GM12878 (cell line): ENCODE measurements around the gene PTGFRN. TPM values are rescaled to one million over a fixed set of nuclear protein-coding genes. Genes with fewer than 3 reads are reported as not detected.

Source experiments
- ATAC-seq: fragments of 200-7000 bp; cut with Tn5 transposase; 3 replicates; pipeline ENCODE4 v1.9.1; 2020; ENCODE audit warnings: mild to moderate bottlenecking, moderate library complexity
- BruUV-seq: library from RNA; stranded (reverse); fragments of 400-500 nt; replicated peaks from 2 replicates; lab custom pipeline; 2021; lab: Mats Ljungman, UMichigan
- CTCF ChIA-PET: fragments of 300-600 bp; sonication (Branson Sonifier 250); formaldehyde crosslinking; extraction: SDS; loops from one replicate; lab custom pipeline; 2021; ENCODE audit warnings: inconsistent platforms; lab: Yijun Ruan, JAX
- POLR2A ChIA-PET: fragments of 350-600 bp; formaldehyde crosslinking; extraction: SDS; loops from one replicate; lab custom pipeline; 2021; ENCODE audit warnings: inconsistent platforms; lab: Charles Lee
- RAD21 ChIA-PET: fragments of 300-600 bp; sonication (Branson Sonifier 250); formaldehyde crosslinking; loops from one replicate; lab custom pipeline; 2023; ENCODE audit warnings: antibody characterized with exemption; ENCODE audit not compliant: unreplicated experiment; lab: Charles Lee
- SMC1A ChIA-PET: fragments of 300-600 bp; sonication (Branson Sonifier 250); formaldehyde crosslinking; loops from one replicate; lab custom pipeline; 2023; ENCODE audit not compliant: unreplicated experiment, uncharacterized antibody; lab: Charles Lee
- DNase-seq: peaks from one replicate; pipeline ENCODE4 v3.0.0-alpha.2; 2011; ENCODE audit warnings: low read depth, low spot score
- FAIRE-seq: peaks from 3 replicates; lab custom pipeline; 2011; peaks lifted over from hg19 to GRCh38; lab: Jason Lieb, UNC
- H2AFZ ChIP-seq: 2 replicates; pipeline ENCODE4 v1.6.0; 2011; ENCODE audit warnings: low read depth, low read length, control low read depth; ENCODE audit not compliant: control insufficient read depth
- H3K27ac ChIP-seq: 2 replicates; pipeline ENCODE4 v1.5.1; 2011; ENCODE audit warnings: control low read depth; ENCODE audit not compliant: control insufficient read depth, insufficient read depth
- H3K27me3 ChIP-seq, 2 experiments: replicated peaks in 1 of 2; 2 replicates each; pipeline versions ENCODE4 v1.6.0 to v1.6.1; 2011; ENCODE audit warnings: low read length in 1 of 2; ENCODE audit not compliant: control insufficient read depth in 2 of 2, insufficient read depth in 2 of 2
- H3K36me3 ChIP-seq, 2 experiments: 2 replicates each; pipeline ENCODE4 v1.5.1; 2011; ENCODE audit warnings: low read length in 1 of 2; ENCODE audit not compliant: control insufficient read depth in 2 of 2, insufficient read depth in 2 of 2
- H3K4me1 ChIP-seq: 2 replicates; pipeline ENCODE4 v1.6.1; 2011; ENCODE audit warnings: mild to moderate bottlenecking, low read length, moderate library complexity, mixed read lengths; ENCODE audit not compliant: control insufficient read depth, insufficient read depth
- H3K4me2 ChIP-seq: 2 replicates; pipeline ENCODE4 v1.6.0; 2011; ENCODE audit warnings: control low read depth; ENCODE audit not compliant: control insufficient read depth, insufficient read depth
- H3K4me3 ChIP-seq: fragments of 200-600 bp; sonication (generic); 2 replicates; pipeline ENCODE4 v1.5.1; 2016
- H3K79me2 ChIP-seq: 2 replicates; pipeline ENCODE4 v1.6.0; 2011; ENCODE audit warnings: low read length; ENCODE audit not compliant: control insufficient read depth, insufficient read depth
- H3K9ac ChIP-seq: 2 replicates; pipeline ENCODE4 v1.8.0; 2011; ENCODE audit warnings: low read length, control low read depth, mixed read lengths; ENCODE audit not compliant: control insufficient read depth, insufficient read depth
- H3K9me3 ChIP-seq: replicated peaks from 3 replicates; pipeline ENCODE4 v1.5.1; 2011; ENCODE audit warnings: mild to moderate bottlenecking, low read length; ENCODE audit not compliant: control insufficient read depth, insufficient read depth
- H4K20me1 ChIP-seq: 2 replicates; pipeline ENCODE4 v1.6.0; 2011; ENCODE audit not compliant: control insufficient read depth, insufficient read depth
- BMI1 ChIP-seq: fragments of 450-650 bp; IDR thresholded peaks from 2 replicates; pipeline ENCODE4 v1.6.1; 2016; ENCODE audit warnings: mild to moderate bottlenecking, moderate library complexity, borderline replicate concordance
- CEBPB ChIP-seq, 2 experiments: fragments of 150-350 bp in 1 of 2; IDR thresholded peaks; 2 replicates each; pipeline ENCODE4 v1.6.1; 2012 to 2014; ENCODE audit warnings: low read depth in 2 of 2, low read length in 2 of 2, borderline replicate concordance in 1 of 2, inconsistent platforms in 1 of 2
- KDM1A ChIP-seq: fragments of 200-600 bp; sonication (generic); IDR thresholded peaks from 2 replicates; pipeline ENCODE4 v1.6.1; 2016; ENCODE audit warnings: borderline replicate concordance
- PAX5 ChIP-seq: IDR thresholded peaks from 2 replicates; pipeline ENCODE4 v1.6.1; 2011; ENCODE audit warnings: low read depth, low read length, borderline replicate concordance
- WGBS: methylation state at CpG from one replicate; pipeline ENCODE4 v1.1.6; 2016; ENCODE audit warnings: low lambda C conversion rate; ENCODE audit not compliant: insufficient replicate concordance, insufficient coverage; ENCODE audit errors: missing lambda C conversion rate; 5-methylcytosine and 5-hydroxymethylcytosine counted together
- in situ Hi-C: fragments of 300-500 bp; cut with MboI; formaldehyde crosslinking; loops from 9 replicates; pipeline ENCODE4 v1.14.3; 2018; ENCODE audit warnings: mixed read lengths
- intact Hi-C: fragments of 100-400 bp; cut with micrococcal nuclease; formaldehyde crosslinking; loops from one replicate; pipeline ENCODE4 v1.14.2; 2022; ENCODE audit not compliant: unreplicated experiment
- polyA plus RNA-seq, 11 experiments: library from polyadenylated mRNA; depleted of rRNA in 4 of 11; unstranded in 6 of 11; stranded (reverse) in 5 of 11; fragments of >200 nt; fragmentation: Nextera tagmentation in 4 of 11; fragmentation: Illumina TruSeq in 1 of 11; extraction: Ambion mirVana in 4 of 11; extraction: Trizol in 1 of 11; gene quantifications; 1 replicate in 1 of 11; 2 replicates in 10 of 11; pipeline versions ENCODE4 v1.2.1 to v1.2.3, GENCODE V29; 2011 to 2016; ENCODE audit warnings: inconsistent platforms in 2 of 11, missing spikeins in 2 of 11, low read depth in 1 of 11
- total RNA-seq, 4 experiments: library from RNA; depleted of rRNA in 3 of 4; stranded (reverse); fragments of >200 nt in 3 of 4; fragmentation: Illumina TruSeq in 1 of 4; extraction: Trizol in 1 of 4; gene quantifications; 2 replicates each; pipeline versions ENCODE4 v1.2.1 to v1.2.3, GENCODE V29; 2013 to 2021
- TF ChIP-seq, protein P1 (sequence below): fragments of 450-650 bp; IDR thresholded peaks from 2 replicates; pipeline ENCODE4 v1.6.1; 2017; ENCODE audit warnings: antibody characterized with exemption, mild to moderate bottlenecking, moderate library complexity
- TF ChIP-seq, protein P2 (sequence below): fragments of 450-650 bp; IDR thresholded peaks from 2 replicates; pipeline ENCODE4 v1.6.1; 2016; ENCODE audit warnings: mild to moderate bottlenecking

Gene PTGFRN
- total and polyA plus RNA-seq, 10 of the 15 experiments (the other 5 are each of a cell fraction or from before 2014, with no cell fraction given), result 2.7 to 8.3 (median 5.1) TPM

DNA sequence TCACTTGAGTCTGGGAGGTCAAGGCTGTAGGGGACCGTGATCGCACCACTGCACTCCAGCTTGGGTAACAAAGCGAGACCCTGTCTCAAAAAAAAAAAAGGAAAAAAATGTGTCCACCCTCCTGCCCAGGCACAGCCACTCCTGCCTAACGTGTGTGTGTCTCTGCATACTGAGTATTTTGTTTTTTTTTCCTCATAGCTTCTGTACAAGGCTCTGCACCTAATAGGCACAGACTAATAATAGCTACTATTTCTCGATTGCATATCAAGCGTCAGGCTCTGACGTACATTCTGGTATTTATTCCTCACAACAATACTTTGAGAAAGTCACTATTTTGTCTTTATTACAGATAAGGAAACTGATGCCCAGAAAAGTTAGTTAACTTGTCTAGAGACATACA, 5.0 kb downstream of the PTGFRN start (continued):
- TF ChIP-seq CEBPB (IDR thresholded peaks at IDR 0.05; ENCODE audit: borderline replicate concordance in 1 of 2, low read depth in 2 of 2, low read length in 2 of 2) (no peak), BMI1 (no peak), PAX5 (no peak)
- TF ChIP-seq, protein P1, sequence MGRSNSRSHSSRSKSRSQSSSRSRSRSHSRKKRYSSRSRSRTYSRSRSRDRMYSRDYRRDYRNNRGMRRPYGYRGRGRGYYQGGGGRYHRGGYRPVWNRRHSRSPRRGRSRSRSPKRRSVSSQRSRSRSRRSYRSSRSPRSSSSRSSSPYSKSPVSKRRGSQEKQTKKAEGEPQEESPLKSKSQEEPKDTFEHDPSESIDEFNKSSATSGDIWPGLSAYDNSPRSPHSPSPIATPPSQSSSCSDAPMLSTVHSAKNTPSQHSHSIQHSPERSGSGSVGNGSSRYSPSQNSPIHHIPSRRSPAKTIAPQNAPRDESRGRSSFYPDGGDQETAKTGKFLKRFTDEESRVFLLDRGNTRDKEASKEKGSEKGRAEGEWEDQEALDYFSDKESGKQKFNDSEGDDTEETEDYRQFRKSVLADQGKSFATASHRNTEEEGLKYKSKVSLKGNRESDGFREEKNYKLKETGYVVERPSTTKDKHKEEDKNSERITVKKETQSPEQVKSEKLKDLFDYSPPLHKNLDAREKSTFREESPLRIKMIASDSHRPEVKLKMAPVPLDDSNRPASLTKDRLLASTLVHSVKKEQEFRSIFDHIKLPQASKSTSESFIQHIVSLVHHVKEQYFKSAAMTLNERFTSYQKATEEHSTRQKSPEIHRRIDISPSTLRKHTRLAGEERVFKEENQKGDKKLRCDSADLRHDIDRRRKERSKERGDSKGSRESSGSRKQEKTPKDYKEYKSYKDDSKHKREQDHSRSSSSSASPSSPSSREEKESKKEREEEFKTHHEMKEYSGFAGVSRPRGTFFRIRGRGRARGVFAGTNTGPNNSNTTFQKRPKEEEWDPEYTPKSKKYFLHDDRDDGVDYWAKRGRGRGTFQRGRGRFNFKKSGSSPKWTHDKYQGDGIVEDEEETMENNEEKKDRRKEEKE, result no peak

- Histone ChIP-seq H3K27me3 (peaks cover 0 to 9% of the 10 kb centered on the region in 2 experiments; a peak in 2 of 4 replicates), H3K36me3 (no peaks in the 10 kb centered on the region), H3K9me3 (no peaks in the 10 kb centered on the region), H3K4me3 (no peak overlapping the region), H3K4me2 (no peak overlapping the region), H4K20me1 (no peaks in the 10 kb centered on the region), H3K4me1 (no peaks in the 10 kb centered on the region), H3K27ac (no peak overlapping the region), H3K79me2 (no peaks in the 10 kb centered on the region), H2AFZ (no peak overlapping the region), H3K9ac (no peak overlapping the region)
- SMC1A ChIA-PET, result interaction anchor here (0.6 to 3.3 kb wide), 11 partner anchors 10 to 202 kb away, joined by 3 to 23 read pairs (median 5); partner anchors contain the start of gene CD101
- TF ChIP-seq KDM1A, result no peak
- TF ChIP-seq, protein P2, sequence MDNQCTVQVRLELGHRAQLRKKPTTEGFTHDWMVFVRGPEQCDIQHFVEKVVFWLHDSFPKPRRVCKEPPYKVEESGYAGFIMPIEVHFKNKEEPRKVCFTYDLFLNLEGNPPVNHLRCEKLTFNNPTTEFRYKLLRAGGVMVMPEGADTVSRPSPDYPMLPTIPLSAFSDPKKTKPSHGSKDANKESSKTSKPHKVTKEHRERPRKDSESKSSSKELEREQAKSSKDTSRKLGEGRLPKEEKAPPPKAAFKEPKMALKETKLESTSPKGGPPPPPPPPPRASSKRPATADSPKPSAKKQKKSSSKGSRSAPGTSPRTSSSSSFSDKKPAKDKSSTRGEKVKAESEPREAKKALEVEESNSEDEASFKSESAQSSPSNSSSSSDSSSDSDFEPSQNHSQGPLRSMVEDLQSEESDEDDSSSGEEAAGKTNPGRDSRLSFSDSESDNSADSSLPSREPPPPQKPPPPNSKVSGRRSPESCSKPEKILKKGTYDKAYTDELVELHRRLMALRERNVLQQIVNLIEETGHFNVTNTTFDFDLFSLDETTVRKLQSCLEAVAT, result peak; percentile 55; the same call in 1 of the 2 replicates
- WGBS, result 50% methylated on average over 7 of the region's 7 CpGs
- CTCF ChIA-PET, result interaction anchor here (0.6 to 1.4 kb wide), 10 partner anchors 13 to 340 kb away, joined by 3 to 9 read pairs (median 4); no protein-coding TSS in a partner anchor
- FAIRE-seq, result no peak
- POLR2A ChIA-PET, result interaction anchor here (1.4 to 2.2 kb wide), 3 partner anchors 10 to 59 kb away, joined by 3 to 9 read pairs (median 7); no protein-coding TSS in a partner anchor
- no TSS peak for BruUV-seq
- no peak for ATAC-seq
- intact Hi-C loops (no loop called here), in situ Hi-C loops (no loop called here)
- DNase-seq, result no peak
- RAD21 ChIA-PET, result interaction anchor here (1.2 to 3.6 kb wide), 6 partner anchors 20 to 176 kb away, joined by 3 to 13 read pairs (median 6); no protein-coding TSS in a partner anchor
Measured at GRCh38 chr1:116915086-116915661, 5.5 kb downstream of the PTGFRN start.
